CD4-positive, alpha-beta T cell treated with Interleukin-17A for 1 hour (primary cell): ENCODE data around the gene SEC11A.
"Not testable (repeated sequence)": the region's sequence is repeated elsewhere in the genome, so short reads cannot be mapped to it uniquely, and the experiment has no call there.

Experiments
- DNase-seq: peaks from one replicate; pipeline ENCODE4 v3.0.0-alpha.2; 2020

Gene SEC11A

GRCh38 chr15:84716036-84716732 lies at the start of gene SEC11A:
Gene SEC11A, minus strand, starts transcription at chr15:84716139. Its CDS starts 64 bp downstream, at chr15:84716075.
- peak; percentile 93 for DNase-seq

- DNase-seq, result no peak
These were observed 49.7 kb upstream of the SEC11A start for GRCh38 chr15:84765675-84766074.

- DNase-seq, result no peak
These were observed 49.0 kb upstream of the SEC11A start for GRCh38 chr15:84764989-84765388.

DNA sequence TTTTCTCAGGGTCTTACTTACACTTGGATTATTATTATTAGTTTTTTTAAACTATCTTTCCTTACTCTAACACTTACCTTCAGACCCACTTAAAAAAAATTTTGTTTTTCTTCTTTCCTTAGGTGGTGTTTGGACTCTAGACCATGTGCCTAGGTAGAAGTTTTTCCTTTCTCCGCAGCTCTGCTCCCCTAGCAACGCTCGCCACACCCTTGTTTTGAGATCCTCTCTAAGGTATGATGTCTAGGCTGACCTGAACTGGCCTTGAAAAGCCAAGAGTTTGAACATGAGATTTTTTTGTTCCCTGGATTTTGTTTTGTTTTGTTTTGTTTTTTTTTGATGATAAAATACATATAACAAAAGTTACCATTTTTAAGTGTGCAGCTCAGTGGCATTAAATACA lies 48.6 kb upstream of the SEC11A start:
- DNase-seq, result no peak

DNA sequence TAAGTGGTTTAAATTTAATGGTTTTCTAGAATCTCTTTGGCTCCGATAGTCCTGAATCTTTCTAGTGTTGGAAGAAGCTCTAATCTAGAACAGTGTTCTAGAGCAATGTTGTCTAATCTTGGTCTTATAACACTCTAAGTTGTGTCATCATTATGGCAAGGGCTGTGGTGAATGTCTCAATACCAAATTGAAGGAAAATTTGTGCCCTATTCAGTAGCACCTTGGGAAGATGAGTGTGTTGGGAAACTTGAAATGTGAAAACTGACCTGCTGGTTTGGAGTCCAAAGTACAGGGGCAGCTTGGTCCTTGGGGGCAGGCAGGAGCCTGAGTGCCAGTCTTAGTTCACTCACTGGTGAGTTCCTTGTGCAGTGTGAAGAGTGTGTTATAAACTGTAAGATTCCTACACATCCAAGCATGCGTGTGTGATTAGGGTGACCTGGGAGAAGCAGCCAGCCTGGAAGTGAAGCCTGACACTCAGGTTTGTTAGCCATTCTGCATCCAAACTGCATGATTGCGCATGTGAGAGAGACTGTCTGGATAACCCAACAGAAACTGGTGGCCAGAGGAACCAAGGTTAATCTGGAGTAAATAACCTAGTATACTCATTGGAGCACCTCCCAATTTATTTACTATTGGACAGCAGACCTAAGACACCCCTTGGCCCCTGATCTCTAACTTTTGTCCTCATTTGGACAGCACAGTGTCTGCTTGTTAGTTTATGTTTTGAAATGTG lies 47.1 kb upstream of the SEC11A start:
- no peak for DNase-seq

DNA sequence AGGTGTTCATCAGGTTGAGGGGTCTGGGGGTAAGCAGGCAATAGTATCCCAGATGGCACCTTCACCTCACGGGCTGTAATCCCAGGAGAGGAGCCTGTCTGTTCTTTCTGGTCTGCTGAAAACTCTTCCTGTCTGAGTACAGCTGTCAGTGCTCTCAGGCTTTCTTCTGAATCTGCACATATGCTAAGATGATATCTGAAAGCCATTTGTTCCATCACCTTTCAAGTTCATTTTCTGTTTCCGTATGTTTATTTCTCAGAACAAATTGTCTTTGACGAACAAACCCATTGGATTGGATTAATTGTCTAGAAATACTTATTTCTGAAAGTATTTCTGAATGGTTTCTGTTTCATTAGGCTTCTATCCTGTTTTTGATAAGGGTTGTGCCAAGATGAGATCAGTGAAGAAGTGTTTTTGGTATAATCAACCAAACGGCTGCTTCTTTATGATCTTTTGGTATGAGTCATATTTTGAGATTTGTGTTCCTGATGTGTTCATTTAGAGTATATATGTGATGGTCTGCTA lies 45.7 kb upstream of the SEC11A start:
- DNase-seq, result peak; percentile 10

DNA sequence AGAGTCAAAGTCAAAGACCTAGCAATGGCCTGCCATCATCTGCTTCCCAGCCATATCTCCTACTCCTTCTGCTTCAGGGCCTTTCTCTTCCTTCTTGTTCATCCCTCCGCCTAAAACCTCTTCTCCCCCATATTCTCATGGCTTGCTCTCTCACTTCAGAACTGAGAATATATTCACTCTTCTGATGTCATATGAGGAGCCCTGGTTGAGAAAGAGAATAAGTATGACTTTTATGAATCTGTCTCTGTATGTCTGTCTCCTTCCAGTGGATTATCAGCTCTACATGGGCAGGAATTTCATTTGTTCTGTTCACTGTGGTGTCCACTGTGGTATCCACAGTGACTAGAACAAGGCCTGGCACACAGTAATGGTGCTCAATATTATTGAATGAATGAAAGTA lies 44.3 kb upstream of the SEC11A start:
- DNase-seq, result no peak

- DNase-seq, result no peak
These were observed 43.1 kb upstream of the SEC11A start for GRCh38 chr15:84759018-84759417.

GRCh38 chr15:84755736-84756527 lies 40.0 kb upstream of the SEC11A start:
- no peak for DNase-seq

DNA sequence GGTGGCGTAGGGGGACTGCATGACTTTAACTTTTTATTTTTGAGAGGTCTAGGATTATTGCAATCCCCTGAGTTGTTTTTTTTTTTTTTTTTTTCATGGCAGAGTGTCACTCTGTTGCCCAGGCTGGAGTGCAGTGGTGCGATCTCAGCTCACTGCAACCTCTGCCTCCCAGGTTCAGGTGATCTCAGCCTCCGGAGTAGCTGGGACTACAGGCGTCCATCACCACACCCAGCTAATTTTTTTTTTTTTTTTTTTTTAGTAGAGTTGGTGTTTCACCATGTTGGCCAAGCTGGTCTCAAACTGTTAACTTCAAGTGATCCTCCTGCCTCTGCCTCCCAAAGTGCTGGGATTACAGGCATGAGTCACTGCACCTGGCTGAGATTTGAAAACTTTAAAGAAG lies 39.0 kb upstream of the SEC11A start:
- DNase-seq, result not testable (repeated sequence)

- DNase-seq, result no peak
These were observed 36.8 kb upstream of the SEC11A start for GRCh38 chr15:84752700-84753099.

GRCh38 chr15:84752195-84752594 lies 36.3 kb upstream of the SEC11A start:
- DNase-seq, result no peak

- DNase-seq, result not testable (repeated sequence)
These were observed 35.8 kb upstream of the SEC11A start for GRCh38 chr15:84751721-84752120.

GRCh38 chr15:84750583-84751092 lies 34.7 kb upstream of the SEC11A start:
- DNase-seq, result no peak

- peak; percentile 64 for DNase-seq
These were observed 33.4 kb upstream of the SEC11A start for GRCh38 chr15:84749111-84749991.

DNA sequence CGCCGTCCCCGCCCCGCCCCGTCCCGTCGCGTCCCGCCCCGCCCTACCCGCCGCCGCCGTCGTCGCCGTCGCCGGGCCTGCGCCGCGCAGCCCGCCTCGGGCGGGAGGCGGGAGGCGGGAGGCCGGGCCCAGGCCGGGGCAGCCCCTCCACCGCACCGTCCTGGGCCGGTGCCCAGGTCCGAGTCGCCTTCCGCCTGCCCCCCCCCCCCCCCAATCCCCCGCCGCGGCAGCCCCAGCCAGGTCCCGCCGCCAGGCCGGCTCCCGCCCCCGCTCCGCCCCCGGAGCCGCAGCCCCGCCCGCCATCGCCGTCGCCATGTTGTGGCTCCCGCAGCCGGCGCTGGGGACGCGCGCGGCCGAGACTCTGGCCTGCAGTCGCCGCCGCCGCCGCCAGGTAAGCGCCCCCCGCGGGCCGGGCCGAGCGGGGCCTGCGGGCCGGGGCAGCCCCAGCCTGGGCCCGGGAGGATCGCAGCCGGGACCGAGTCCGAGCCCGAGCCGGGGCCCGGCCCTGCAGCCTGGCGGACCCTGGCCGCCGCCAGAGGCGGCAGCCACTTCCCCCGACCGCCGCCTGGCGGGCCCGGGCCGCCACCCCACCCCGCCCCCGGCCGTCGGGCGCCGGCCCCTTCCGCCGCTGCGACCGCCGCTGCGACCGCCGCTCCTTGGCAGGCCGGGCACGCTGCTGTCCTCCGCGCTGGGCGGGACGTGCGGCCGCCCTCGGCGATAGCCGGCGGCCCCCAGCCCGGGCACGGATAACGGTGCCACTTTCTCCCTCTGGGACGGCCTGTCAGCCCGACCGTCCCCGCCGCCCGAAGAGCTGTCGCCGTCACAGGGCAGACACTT lies 32.6 kb upstream of the SEC11A start, which contains the start of gene ZNF592:
ZNF592 (plus strand) TSS at position 319 of the 837 bp plus-strand sequence. CDS start 34,084 bp downstream, outside the sequence.
- DNase-seq, result peak; percentile 87

- DNase-seq, result peak; percentile 81
These were observed 31.7 kb upstream of the SEC11A start for GRCh38 chr15:84747416-84748273.

GRCh38 chr15:84741121-84741520 lies 25.2 kb upstream of the SEC11A start:
- DNase-seq, result no peak

GRCh38 chr15:84740691-84741090 lies 24.8 kb upstream of the SEC11A start:
- DNase-seq, result no peak

DNA sequence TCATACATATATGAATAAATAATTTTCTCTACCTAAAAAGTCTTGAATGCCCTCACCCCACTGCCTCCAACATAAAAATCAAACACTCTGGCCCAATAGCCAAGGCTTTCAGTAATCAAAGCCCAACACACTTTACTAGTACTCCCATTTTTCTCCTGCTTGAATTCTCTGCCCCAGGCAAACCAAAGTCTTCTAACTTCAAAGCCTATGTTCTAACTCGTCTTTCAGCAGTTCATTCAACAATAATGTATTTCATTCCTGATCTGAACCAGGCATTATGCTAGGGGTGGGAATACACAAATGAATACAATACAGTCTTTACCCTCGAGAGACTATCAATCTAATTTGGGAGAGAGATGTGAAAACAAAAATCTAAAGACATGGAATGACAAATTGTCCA lies 21.1 kb upstream of the SEC11A start:
- no peak for DNase-seq
